ENCODE measurements around the gene ZNF227. TPM values are rescaled to one million over a fixed set of nuclear protein-coding genes. Genes with fewer than 3 reads are reported as not detected.
"Not testable (repeated sequence)": the region's sequence is repeated elsewhere in the genome, so short reads cannot be mapped to it uniquely, and the experiment has no call there.

Gene ZNF227
- 24.9 and 26.3 TPM in 2 replicates for total RNA-seq (2014; rRNA removed; shearing (Covaris generic))
- polyA plus RNA-seq (2015; cell fraction: cytosol; rRNA removed): 13.2 and 16.3 TPM in 2 replicates
- polyA plus RNA-seq (2015; cell fraction: nucleus; rRNA removed): 20.6 and 22.2 TPM in 2 replicates

DNA sequence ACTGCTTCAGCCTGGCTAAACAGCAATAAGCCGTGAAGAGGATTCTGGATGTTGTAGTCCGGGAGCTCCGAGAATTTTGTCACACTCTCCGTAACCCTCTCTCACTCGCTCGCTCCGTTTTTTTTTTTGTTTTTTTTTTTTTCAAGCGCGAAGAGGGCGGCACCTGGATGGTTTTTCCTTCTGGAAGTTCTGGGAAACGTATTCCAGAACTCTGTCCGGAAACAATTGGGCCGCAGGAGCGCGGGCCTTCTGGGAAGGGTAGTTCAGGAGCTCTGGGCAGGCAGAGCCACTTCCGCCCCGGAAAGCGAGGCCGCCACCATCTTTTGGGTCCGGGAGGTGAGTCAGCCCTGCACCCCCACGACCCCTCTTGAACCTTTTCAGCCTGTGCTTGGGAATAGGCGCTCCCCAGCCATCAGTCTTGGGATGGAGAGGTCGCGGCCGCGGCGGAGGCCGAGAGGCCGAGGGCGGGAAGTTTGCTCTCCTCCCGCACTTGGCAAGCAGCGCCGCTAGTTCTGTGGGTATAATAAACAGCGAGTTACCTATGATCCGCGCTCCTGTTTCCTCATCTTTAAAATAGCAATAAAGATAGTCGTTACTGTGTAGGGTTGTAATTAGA lies at the start of gene ZNF227:
Gene ZNF227, plus strand, starts transcription at position 283 of the 616 bp plus-strand sequence. CDS start 5,261 bp downstream, outside the sequence.
- peak; percentile 99 for DNase-seq (ENCODE audit: low read depth)

DNA sequence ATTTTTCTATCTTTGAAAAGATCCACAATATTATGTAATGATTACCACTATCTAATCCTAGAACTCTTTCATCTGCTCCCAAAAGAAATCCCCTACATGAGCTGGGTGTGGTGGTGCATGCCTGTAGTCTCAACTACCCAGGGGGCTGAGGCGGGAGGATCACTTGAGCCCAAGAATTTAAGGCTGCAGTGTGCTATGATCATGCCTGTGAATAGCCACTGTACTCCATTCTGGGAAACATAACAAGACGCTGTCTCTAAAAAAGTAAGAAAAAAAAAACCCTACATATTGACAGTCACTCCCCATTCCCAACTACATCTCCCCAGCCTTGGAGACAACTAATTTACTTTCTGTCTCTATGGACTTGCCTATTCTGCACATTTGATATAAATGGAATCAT lies 48.5 kb upstream of the ZNF227 start:
- no peak for DNase-seq (ENCODE audit: low read depth)

DNA sequence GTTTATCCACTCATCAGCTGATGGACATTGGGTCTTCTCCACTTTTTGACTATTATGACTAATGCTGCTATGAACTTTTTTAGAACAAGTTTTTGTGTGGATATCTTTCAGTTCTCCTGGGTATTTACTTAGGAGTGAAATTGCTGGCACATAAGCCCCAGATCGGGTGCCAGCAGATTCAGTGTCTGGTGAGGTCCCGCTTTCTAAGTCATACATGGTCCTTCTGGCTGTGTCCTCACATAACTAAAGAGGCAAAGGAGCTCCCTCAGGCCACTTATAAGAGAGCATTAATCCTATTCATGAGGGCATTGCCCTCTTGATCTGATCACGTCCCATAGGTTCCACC lies 48.0 kb upstream of the ZNF227 start:
- no peak for DNase-seq (ENCODE audit: low read depth)

DNA sequence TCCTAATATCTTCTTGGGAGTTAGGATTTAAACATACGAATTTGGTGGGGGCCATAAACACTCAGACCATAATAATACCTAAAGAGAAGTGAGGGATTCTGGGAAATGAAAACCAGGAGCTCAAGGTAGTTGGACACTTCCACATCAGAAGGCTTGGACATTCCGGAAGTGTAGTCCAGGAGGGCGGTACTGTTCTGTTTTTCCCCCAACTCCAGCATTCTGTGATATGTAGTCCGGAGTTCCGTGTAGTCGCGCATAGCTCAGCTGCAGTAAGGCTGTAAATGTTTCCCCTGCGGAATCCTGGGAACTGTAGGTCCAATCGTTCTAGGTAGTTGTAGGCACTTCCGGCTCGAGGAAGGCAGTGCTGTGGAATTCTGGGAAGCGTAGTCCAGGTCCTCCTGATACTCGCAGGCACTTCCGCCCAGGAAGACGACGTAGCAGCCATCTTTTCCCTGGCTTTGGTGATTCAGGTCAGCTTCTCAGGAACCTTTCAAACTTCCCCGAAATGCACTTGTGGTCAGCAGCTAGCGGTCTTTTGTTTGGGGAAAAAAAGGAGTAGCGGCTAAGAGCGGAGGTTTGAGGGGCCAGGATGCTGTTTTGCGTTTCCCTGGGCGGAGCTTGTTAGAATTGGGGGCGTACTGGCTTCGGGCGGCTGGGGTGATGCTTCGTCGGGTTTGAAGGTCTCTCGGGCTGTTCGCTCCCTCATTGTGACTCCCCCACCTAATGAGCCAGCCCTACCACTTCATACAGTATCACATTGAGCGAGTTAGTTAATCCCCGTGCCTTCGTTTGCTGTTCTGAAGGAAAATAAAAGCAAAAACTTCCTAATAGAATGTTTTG lies 47.4 kb upstream of the ZNF227 start, which contains the start of gene ZNF226:
Gene ZNF226, plus strand, starts transcription at position 428 of the 840 bp plus-strand sequence. CDS start 4,981 bp downstream, outside the sequence.
- DNase-seq (ENCODE audit: low read depth): peak; percentile 99

DNA sequence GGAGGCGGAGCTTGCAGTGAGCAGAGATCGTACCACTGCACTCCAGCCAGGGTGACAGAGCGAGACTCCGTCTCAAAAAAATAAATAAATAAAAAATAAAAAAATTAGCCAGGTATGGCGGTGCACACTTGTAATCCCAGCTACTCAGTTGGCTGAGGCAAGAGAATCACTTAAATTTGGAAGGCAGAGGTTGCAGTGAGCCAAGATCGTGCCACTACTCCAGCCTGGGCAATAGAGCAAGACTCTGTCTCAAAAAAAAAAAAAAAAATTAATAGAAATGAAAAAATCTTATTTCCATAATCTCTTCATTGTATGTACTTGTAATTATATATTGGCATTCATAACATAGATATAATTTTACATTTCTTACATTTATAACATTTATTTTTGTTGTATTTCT lies 41.7 kb upstream of the ZNF227 start:
- not testable (repeated sequence) for DNase-seq (ENCODE audit: low read depth)

DNA sequence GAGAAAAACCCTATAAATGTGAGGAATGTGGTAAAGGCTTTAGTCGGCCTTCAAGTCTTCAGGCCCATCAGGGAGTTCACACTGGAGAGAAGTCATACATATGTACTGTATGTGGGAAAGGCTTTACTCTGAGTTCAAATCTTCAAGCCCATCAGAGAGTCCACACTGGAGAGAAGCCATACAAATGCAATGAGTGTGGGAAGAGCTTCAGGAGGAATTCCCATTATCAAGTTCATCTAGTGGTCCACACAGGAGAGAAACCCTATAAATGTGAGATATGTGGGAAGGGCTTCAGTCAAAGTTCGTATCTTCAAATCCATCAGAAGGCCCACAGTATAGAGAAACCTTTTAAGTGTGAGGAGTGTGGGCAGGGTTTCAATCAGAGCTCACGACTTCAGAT lies 35.7 kb upstream of the ZNF227 start:
- DNase-seq (ENCODE audit: low read depth): no peak

DNA sequence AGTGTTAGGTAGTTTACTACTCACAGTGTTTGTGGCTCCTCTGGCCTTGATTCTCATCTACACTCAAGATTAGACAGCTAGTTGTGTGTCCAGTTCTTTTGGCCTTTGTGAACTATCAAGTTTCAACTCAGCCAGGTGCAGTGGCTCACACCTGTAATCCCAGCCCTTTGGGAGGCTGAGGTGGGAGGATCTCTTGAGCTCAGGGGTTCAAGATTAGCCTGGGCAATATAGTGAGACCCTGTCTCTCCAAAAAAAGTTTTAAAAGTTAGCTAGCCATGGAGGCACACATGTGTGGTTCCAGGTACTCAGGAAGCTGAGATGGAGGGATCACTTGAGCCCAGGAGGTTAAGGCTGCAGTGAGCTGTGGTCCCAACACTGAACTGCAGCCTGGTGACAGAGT lies 31.4 kb upstream of the ZNF227 start:
- no peak for DNase-seq (ENCODE audit: low read depth)

DNA sequence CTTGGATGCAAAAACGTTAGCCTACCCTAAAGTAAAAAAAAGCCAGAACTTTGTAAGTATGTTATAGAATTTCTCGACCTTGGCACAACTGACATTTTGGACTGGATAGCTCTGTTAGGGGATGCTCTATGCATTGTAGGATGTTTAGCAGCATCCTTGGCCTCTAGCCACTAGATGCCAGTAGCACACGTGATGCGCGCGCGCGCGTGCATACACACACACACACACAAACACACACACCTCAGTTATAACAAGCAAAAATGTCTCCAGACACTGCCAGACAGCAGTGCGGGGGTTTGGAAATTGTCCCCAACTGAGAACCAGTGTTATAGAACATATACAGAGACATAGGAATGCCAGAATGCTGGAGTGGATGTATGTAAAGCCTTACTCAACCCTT lies 30.2 kb upstream of the ZNF227 start:
- no peak for DNase-seq (ENCODE audit: low read depth)

DNA sequence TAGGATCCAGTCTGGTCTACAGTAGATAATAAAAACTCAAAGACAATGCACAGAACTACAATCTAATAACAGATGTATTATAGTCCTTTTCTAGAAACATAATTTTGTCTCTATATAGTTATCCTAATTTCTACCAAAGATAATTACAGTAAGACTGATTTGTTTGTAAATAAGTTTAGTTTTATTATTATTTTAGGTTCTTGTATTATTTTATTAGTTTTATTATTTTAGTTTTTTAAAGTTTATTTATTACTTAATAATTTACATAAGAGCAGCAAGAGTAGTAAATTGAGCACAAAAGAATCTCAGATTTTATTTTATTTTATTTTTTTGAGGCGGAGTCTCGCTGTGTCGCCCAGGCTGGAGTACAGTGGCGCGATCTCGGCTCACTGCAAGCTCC lies 22.3 kb upstream of the ZNF227 start:
- DNase-seq (ENCODE audit: low read depth): no peak

DNA sequence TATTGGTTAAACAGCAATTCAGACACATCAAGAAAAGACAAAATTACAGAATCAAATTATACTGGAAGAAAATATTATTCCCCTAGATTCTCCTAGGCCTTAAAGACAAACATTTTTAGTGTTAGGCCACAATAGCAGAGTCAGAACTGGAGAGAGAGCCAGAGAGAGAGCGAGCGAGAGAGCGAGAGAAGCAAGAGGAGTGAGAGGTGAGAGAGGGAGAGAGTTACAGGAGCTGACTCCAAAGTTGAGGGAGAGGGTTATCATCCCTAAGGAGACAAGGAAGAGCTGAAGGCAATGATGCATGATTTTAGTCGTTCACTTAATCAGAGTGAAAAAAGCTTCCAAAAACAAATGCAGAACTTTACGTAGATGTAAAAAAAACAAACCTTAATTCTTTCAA lies 20.2 kb upstream of the ZNF227 start:
- no peak for DNase-seq (ENCODE audit: low read depth)

DNA sequence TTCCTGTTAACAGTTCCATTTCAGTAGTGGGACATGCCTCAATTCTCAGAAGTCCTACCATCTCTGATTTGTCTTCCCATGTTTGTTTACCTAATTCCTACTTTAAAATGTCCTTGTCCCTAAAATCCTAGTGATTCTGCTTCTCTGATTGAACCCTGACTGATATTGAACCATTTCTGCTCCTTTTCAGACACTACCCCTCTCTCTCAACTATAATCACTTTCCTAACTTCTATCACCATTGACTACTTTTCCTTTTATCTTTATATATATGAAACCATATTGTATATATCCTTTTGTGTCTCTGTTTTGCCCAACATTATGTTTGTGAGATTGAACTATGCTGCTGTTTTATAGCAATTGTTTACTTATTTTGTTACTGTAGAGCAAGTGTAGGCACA lies 15.6 kb upstream of the ZNF227 start:
- no peak for DNase-seq (ENCODE audit: low read depth)

DNA sequence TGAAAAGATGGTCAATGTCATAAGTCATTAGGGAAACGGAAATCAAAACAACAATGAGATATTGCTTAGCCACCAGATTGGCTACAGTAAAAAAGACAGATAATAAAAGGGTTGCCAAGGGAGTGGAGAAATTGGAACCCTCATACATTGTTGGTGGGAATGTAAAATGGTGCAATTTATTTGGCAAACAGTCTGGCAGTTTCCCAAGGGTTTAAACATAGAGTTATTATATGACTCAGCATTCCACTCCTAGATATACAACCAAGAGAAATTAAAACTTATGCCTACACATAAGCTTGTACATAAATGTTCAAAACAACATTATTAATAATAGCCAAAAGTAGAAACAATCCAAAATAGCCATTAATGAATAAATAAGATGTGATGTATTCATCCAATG lies 9.9 kb upstream of the ZNF227 start:
- DNase-seq (ENCODE audit: low read depth): peak; percentile 10

DNA sequence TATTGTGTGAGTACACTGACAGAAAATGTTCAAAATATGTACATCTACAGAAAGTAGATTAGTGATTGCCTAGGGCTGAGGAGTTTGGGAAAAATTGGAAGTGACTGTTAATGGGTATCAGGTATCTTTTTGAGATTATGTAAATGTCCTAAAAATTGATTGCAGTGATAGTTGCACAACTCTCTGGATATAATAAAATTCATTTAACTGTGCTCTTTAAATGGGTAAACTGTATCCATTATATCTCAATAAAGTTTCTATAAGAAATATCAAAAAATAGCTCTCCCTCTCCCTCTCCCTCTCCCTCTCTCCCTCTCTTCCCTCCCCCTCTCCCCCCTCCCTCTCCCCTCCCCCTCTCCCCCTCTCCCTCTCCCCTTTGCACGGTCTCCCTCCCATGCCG lies 9.4 kb upstream of the ZNF227 start:
- DNase-seq (ENCODE audit: low read depth): no peak

DNA sequence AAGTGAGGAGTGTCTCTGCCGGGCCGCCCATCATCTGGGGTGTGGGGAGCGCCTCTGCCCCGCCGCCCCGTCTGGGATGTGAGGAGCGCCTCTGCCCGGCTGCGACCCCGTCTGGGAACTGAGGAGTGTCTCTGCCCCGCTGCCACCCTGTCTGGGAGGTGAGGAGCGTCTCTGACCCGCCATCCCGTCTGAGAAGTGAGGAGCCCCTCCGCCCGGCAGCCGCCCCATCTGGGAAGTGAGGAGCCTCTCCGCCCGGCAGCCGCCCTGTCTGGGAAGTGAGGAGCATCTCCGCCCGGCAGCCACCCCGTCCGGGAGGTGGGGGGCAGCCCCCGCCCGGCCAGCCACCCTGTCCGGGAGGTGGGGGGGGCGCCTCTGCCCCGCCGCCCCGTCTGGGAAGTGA lies 8.5 kb upstream of the ZNF227 start:
- not testable (repeated sequence) for DNase-seq (ENCODE audit: low read depth)

DNA sequence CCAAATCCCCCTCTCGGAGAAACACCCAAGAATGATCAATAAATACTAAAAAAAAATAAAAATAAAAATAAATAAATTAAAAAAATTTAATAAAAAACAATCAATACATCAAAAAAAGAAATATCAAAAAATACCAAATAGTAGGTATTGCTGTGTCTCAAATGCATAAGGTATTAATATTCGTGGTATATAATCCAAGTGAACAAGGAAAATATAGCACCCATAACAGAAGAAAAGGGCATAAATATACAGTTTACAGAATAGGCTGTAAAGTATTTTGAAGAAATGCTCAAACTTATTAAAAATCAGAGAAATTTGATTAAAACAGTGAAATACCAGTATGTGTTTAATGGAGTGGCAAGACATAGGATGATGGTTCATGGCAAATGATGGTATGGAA lies 7.6 kb upstream of the ZNF227 start:
- no peak for DNase-seq (ENCODE audit: low read depth)

DNA sequence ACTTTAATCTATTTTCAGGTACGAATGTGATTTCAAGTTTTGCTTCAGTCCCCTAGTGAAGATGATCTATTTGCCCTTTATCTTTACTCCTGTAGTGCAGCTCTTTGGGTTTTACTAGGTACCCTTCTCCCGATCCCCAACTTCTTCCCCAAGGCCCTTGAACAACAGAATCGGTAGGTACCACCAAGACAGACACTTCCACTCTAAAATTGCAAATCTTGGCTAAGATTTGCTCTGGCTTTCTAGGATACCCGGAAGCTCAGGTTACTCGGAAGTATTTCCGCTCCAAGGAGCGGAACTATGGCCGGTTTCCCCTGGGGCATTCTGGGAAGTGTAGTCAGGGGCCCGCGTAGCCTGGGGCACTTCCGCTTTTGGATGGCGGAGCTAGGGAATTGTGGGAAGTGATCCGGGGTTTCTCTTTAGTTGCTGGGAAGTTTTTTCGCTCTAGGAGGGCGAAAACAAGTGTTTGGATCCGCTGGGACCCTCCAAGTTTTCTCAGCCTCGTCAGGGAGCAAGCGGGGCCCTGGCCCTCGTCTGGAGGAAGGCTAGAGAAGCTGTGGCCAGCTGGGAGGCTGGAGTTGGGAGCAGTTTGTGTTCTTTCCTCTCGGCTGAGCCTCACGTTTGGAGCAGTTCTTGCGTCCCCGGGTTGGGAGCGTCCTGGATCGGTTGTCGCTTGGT lies 5.1 kb upstream of the ZNF227 start:
- peak; percentile 92 for DNase-seq (ENCODE audit: low read depth)

DNA sequence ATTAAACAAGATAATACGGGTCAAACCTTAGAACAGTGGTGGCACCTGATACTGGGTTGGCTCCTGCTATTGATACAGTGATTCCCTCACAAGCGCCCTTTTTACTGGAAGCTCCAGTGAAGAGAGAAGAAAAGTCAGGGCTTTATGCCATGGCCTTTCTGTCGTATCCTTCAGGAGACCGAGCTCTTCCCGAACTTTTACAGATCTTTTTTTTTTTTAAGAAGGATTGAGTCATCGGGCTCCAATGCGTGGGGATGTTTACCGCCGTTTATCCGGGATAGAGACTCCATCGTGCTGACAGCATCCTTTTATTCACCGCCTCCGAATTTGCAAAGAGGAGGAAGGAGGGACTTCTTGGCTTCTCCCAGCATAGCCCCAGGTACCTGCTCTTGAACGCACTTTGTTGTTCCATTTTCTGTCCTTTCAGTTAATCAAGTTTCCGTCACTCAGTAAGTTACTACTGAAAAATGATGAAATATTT lies 574 bp downstream of the ZNF227 start:
- peak; percentile 57 for DNase-seq (ENCODE audit: low read depth)

DNA sequence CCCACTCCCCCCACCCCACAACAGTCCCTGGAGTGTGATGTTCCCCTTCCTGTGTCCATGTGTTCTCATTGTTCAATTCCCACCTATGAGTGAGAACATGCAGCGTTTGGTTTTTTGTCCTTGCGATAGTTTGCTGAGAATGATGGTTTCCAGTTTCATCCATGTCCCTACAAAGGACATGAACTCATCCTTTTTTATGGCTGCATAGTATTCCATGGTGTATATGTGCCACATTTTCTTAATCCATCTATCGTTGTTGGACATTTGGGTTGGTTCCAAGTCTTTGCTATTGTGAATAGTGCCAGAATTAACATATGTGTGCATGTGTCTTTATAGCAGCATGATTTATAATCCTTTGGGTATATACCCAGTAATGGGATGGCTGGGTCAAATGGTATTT lies 7.6 kb downstream of the ZNF227 start:
- DNase-seq (ENCODE audit: low read depth): not testable (repeated sequence)

DNA sequence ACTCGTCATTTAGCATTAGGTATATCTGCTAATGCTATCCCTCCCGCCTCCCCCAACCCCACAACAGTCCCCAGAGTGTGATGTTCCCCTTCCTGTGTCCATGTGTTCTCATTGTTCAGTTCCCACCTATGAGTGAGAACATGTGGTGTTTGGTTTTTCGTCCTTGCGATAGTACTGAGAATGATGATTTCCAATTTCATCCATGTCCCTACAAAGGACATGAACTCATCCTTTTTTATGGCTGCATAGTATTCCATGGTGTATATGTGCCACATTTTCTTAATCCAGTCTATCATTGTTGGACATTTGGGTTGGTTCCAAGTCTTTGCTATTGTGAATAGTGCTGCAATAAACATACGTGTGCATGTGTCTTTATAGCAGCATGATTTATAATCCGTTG lies 8.4 kb downstream of the ZNF227 start:
- not testable (repeated sequence) for DNase-seq (ENCODE audit: low read depth)

DNA sequence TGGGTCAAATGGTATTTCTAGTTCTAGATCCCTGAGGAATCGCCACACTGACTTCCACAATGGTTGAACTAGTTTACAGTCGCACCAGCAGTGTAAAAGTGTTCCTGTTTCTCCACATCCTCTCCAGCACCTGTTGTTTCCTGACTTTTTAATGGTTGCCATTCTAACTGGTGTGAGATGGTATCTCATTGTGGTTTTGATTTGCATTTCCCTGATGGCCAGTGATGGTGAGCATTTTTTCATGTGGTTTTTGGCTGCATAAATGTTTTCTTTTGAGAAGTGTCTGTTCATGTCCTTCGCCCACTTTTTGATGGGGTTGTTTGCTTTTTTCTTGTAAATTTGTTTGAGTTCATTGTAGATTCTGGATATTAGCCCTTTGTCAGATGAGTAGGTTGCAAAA lies 9.0 kb downstream of the ZNF227 start:
- DNase-seq (ENCODE audit: low read depth): not testable (repeated sequence)

DNA sequence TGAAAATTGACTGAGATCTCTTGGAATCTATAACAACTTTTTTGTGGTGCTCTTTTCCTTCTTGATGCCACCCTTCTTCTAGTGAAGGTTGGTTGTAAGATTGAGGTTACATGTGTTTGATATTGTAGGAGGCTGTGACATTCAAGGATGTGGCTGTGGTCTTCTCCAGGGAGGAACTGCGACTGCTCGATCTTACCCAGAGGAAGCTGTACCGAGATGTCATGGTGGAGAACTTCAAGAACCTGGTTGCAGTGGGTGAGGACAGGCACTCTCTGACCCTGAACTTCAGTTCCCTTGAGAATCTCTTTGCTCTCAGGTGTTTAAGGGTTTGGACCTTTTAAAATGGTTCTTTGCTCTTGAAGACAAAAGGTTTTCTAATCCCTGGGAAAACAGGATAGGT lies 16.0 kb downstream of the ZNF227 start:
- no peak for DNase-seq (ENCODE audit: low read depth)

DNA sequence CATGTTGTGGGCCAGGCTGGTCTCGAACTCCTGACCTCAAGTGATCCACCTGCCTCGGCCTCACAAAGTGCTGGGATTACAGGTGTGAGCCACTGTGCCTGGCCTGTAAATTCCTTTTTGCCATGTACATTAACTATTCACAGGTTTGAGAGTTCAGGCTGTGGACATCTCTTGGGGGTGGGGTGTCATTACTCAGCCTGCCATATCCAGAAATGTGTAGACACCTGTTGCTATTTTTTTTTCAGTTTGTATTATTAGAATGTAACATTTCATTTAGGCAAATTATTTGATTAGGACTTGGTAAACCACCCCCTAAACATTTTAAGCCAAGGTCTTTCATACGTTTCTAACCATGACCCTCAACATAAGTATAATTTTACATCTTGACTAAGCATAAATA lies 20.5 kb downstream of the ZNF227 start:
- DNase-seq (ENCODE audit: low read depth): no peak

Measured in HT1080 (cell line).